ENCODE measurements around the gene AGMAT. TPM values are rescaled to one million over a fixed set of nuclear protein-coding genes. Genes with fewer than 3 reads are reported as not detected.

AGMAT gene
- total RNA-seq, 1 donor from 2014 or later, result 8.1 TPM

DNA sequence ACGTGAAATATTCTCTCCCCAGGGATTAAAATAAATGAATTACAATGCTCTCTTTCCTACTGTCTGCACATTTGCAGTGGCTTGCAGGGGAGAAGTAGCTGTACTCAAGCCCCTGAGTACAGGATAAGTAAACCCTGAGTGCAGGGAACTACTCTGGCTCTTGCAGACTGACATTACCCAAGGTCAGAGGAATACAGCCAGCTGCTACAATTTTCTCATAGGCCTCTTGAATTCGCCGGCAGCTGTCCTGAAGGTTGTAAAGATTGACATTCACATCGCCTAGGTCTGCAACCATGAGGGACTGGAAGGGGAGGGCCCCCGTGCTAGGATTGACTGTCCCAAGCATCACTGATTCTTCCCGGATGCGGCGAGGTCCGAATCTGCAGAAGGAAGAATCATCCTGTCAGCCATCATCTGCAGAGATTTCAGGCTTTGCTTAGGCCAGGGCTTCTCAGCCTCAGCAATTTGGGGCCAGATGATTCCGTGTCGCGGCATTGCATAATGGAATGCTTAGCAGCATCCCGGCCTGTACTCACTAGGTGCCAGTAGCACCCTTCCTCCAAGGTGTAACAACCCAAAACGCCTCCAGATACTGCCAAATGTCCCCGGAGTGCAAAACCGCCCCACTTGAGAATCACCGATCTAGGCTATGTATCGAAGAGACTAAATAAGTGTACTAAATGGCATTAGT lies 1.7 kb downstream of the AGMAT start:
- Mint-ChIP-seq H3K4me3 (peak overlapping the region; percentile 24), H3K36me3 (ENCODE audit: low read depth) (peaks cover 11% of the 10 kb centered on the region), H3K27ac (no peak overlapping the region), H3K9me3 (no peaks in the 10 kb centered on the region), H3K27me3 (no peaks in the 10 kb centered on the region), H3K4me1 (peaks cover 34% of the 10 kb centered on the region)
- ChIA-PET POLR2A (interaction anchor here (1.1 to 2.2 kb wide), 2 partner anchors 12 to 21 kb away, joined by 6 to 7 read pairs; no protein-coding TSS in a partner anchor), CTCF (no interaction called here)
- intact Hi-C loops (cut with micrococcal nuclease), result no loop called here
- TF ChIP-seq, protein P1, sequence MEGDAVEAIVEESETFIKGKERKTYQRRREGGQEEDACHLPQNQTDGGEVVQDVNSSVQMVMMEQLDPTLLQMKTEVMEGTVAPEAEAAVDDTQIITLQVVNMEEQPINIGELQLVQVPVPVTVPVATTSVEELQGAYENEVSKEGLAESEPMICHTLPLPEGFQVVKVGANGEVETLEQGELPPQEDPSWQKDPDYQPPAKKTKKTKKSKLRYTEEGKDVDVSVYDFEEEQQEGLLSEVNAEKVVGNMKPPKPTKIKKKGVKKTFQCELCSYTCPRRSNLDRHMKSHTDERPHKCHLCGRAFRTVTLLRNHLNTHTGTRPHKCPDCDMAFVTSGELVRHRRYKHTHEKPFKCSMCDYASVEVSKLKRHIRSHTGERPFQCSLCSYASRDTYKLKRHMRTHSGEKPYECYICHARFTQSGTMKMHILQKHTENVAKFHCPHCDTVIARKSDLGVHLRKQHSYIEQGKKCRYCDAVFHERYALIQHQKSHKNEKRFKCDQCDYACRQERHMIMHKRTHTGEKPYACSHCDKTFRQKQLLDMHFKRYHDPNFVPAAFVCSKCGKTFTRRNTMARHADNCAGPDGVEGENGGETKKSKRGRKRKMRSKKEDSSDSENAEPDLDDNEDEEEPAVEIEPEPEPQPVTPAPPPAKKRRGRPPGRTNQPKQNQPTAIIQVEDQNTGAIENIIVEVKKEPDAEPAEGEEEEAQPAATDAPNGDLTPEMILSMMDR (IDR thresholded peaks at IDR 0.05), result no peak
- ATAC-seq (ENCODE audit: low read depth), result no peak
- DNase-seq, result no peak

DNA sequence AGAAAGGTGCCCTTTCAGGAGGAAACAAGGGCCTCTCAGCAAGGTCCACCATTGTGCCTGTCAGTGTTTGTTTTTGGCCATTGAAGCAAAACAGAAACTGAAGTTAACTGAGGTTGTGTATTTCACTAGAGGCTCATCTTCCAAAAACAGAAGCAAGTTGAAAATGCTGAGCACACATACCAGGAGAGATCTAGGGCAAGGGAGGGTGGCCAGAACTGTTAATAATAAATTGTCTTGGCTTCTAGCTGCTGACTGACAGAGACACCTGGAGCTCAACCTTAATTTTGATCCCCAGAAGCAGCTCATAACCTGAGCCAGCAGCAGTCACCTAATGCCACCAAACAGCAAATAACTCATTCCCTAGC lies 5.2 kb downstream of the AGMAT start:
- no peaks in the 10 kb centered on the region for H3K9me3 Mint-ChIP-seq
- ATAC-seq (ENCODE audit: low read depth) (peak; percentile 15), DNase-seq (no peak)
- H3K27me3 Mint-ChIP-seq, result no peaks in the 10 kb centered on the region
- peak overlapping the region; percentile 32 for H3K4me3 Mint-ChIP-seq
- ChIA-PET POLR2A (interaction anchor here (0.7 to 2.0 kb wide), 6 partner anchors 8 to 105 kb away, joined by 3 to 16 read pairs (median 4); no protein-coding TSS in a partner anchor), CTCF (no interaction called here)
- intact Hi-C loops (cut with micrococcal nuclease), result no loop called here
- peak overlapping the region; percentile 88 for H3K27ac Mint-ChIP-seq
- peaks cover 41% of the 10 kb centered on the region for H3K4me1 Mint-ChIP-seq
- H3K36me3 Mint-ChIP-seq (ENCODE audit: low read depth), result peaks cover 6% of the 10 kb centered on the region
- TF ChIP-seq, protein P1 (IDR thresholded peaks at IDR 0.05), result no peak

DNA sequence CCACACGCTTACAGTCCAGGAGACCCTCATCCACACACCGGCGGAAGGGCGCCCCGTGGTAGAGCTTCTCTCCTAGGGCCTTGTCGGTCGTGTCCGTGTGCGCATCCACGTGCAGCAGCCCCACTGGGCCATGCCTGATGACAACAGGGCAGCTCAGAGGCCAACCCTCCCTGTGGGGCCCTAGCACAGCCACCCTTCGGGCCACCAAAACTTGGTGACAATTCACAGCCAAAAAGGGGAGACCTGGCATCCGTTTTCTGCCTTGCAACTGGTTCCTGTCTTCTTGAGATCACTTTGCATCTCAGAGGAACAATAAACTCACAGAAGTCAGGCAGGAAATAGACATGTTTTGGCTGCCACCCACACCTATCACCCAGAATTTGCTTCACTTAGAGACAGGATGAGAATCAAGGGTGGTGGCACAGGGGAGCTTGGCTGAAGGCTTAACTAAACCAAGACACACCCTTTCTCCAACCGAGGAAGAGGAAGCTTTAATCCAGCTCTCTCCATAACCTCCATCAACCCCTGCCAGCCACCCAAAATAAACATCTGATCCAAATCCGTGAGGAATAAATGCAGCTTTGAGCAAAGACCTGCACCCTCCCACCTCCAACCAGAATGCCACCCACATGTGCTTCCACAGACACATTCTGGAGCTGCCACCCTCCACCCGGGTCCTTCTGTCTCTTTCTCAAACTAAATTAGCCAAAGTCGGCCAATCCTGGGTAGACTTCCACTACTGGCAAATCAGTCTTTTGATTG lies 5.7 kb downstream of the AGMAT start:
- ATAC-seq (ENCODE audit: low read depth) (peak; percentile 73), DNase-seq (no peak)
- Mint-ChIP-seq H3K27ac (peak overlapping the region; percentile 88), H3K4me3 (peak overlapping the region; percentile 32), H3K36me3 (ENCODE audit: low read depth) (peaks cover 9% of the 10 kb centered on the region), H3K4me1 (peaks cover 38% of the 10 kb centered on the region), H3K27me3 (no peaks in the 10 kb centered on the region), H3K9me3 (no peaks in the 10 kb centered on the region)
- TF ChIP-seq, protein P1 (IDR thresholded peaks at IDR 0.05), result no peak
- ChIA-PET POLR2A (interaction anchor here (0.7 to 2.0 kb wide), 6 partner anchors 7 to 106 kb away, joined by 3 to 16 read pairs (median 4); no protein-coding TSS in a partner anchor), CTCF (interaction anchor here (0.6 kb wide), 1 partner anchor 26 kb away, joined by 3 read pairs; no protein-coding TSS in a partner anchor)
- intact Hi-C loops (cut with micrococcal nuclease), result no loop called here

DNA sequence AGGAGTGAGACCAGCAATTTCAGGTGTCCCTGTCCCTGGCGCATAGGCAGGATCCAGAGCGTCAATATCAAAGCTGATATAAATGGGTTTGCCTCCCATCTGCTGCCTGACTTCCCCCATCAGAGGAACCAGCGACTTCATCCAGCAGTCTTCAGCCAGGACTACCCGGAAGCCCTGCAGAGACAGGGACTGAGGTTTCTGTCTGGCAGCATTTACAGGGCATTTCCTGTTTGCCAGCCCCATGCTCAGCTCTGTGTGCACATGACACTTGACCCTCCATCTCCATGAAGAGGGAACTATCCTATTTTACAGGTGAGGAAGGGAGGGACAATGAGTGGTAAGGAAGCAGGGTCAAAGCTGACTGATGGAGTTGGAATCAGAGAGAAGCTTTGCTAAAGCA lies 7.2 kb downstream of the AGMAT start:
- H3K36me3 Mint-ChIP-seq (ENCODE audit: low read depth), result peaks cover 11% of the 10 kb centered on the region
- ChIA-PET CTCF (no interaction called here), POLR2A (no interaction called here)
- ATAC-seq (ENCODE audit: low read depth) (no peak), DNase-seq (no peak)
- H3K27me3 Mint-ChIP-seq, result no peaks in the 10 kb centered on the region
- intact Hi-C loops (cut with micrococcal nuclease), result no loop called here
- peaks cover 37% of the 10 kb centered on the region for H3K4me1 Mint-ChIP-seq
- peak overlapping the region; percentile 18 for H3K27ac Mint-ChIP-seq
- no peak overlapping the region for H3K4me3 Mint-ChIP-seq
- no peaks in the 10 kb centered on the region for H3K9me3 Mint-ChIP-seq
- TF ChIP-seq, protein P1 (IDR thresholded peaks at IDR 0.05), result no peak

DNA sequence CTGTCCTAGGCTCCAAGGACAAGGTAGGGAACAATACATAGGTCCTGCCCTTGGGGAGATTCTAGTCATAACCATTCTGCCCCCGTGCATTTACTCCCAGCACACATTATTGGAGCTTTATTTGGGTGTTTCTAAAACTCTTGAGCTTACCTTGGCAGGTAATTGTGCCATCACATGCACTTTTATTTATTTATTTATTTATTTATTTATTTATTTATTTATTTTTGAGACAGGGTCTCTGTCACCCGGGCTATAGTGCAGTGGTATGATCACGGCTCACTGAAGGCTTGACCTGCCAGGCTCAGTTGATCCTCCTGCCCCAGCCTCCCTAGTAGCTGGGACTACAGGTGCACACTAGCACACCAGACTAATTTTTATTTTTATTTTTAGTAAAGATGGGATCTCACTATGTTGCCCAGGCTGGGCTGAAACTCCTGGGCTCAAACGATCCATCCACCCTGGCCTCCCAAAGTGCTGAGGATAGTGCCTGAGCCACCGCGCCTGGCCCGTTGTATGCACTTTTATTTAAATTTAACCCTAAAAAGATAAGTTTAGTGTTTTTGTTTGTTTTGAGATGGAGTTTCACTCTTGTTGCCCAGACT lies 9.2 kb downstream of the AGMAT start:
- H3K27me3 Mint-ChIP-seq, result no peaks in the 10 kb centered on the region
- no peaks in the 10 kb centered on the region for H3K9me3 Mint-ChIP-seq
- intact Hi-C loops (cut with micrococcal nuclease), result no loop called here
- peaks cover 54% of the 10 kb centered on the region for H3K4me1 Mint-ChIP-seq
- ATAC-seq (ENCODE audit: low read depth), result no peak
- no peak overlapping the region for H3K4me3 Mint-ChIP-seq
- DNase-seq, result no peak
- peaks cover 14% of the 10 kb centered on the region for H3K36me3 Mint-ChIP-seq (ENCODE audit: low read depth)
- H3K27ac Mint-ChIP-seq, result no peak overlapping the region
- CTCF ChIA-PET, result no interaction called here
- TF ChIP-seq, protein P1 (IDR thresholded peaks at IDR 0.05), result no peak
- POLR2A ChIA-PET, result no interaction called here
